ENCODE results near the gene MAGI2. TPM values are rescaled to one million over a fixed set of nuclear protein-coding genes. Genes with fewer than 3 reads are reported as not detected.

The MAGI2 gene
- total and polyA plus RNA-seq, 4 donors, result 0.37 to 4.1 (median 1.4) TPM

GRCh38 chr7:79361214-79361613 lies 92.3 kb downstream of the MAGI2 start:
- H3K36me3 ChIP-seq (ENCODE audit: control insufficient read depth in 4 of 4, insufficient read depth in 3 of 4, low read depth in 1 of 4, low read length in 3 of 4), result no peaks in the 10 kb centered on the region
- H3K9me3 ChIP-seq (ENCODE audit: control insufficient read depth in 4 of 4, low read length in 3 of 4), result no peaks in the 10 kb centered on the region
- no peak overlapping the region for H3K9ac ChIP-seq (ENCODE audit: low read depth in 1 of 2, low read length in 2 of 2)
- no peak overlapping the region for H3K27ac ChIP-seq (ENCODE audit: low read depth in 1 of 2, low read length in 2 of 2)
- 75% methylated on average over 2 of the region's 2 CpGs for WGBS
- TF ChIP-seq ZBTB33 (IDR thresholded peaks at IDR 0.05), result no peak
- no peak for TF ChIP-seq EGR1 (IDR thresholded peaks at IDR 0.05; ENCODE audit: low read depth in 2 of 2)
- no peak for TF ChIP-seq HNF4A (conservative IDR thresholded peaks at IDR 0.05)
- TF ChIP-seq, protein P1, sequence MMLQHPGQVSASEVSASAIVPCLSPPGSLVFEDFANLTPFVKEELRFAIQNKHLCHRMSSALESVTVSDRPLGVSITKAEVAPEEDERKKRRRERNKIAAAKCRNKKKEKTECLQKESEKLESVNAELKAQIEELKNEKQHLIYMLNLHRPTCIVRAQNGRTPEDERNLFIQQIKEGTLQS (IDR thresholded peaks at IDR 0.05), result no peak
- no peak for TF ChIP-seq FOXA2 (IDR thresholded peaks at IDR 0.05)
- no peak for TF ChIP-seq TAF1 (conservative IDR thresholded peaks at IDR 0.05)
- H3K4me1 ChIP-seq (ENCODE audit: control insufficient read depth in 4 of 4, insufficient read depth in 4 of 4, low read length in 3 of 4), result peaks cover 0 to 3% (median 1%) of the 10 kb centered on the region in 4 donors
- H3K4me3 ChIP-seq (ENCODE audit: low read depth in 1 of 3, low read length in 3 of 3), result no peak overlapping the region
- H3K27me3 ChIP-seq (ENCODE audit: control insufficient read depth in 4 of 4, insufficient read depth in 4 of 4, low read length in 3 of 4), result no peaks in the 10 kb centered on the region
- no peak for DNase-seq (ENCODE audit: low spot score)

GRCh38 chr7:79359827-79360226 lies 93.6 kb downstream of the MAGI2 start:
- Histone ChIP-seq H3K9ac (ENCODE audit: low read depth in 1 of 2, low read length in 2 of 2) (no peak overlapping the region), H3K36me3 (ENCODE audit: control insufficient read depth in 4 of 4, insufficient read depth in 3 of 4, low read depth in 1 of 4, low read length in 3 of 4) (no peaks in the 10 kb centered on the region), H3K27ac (ENCODE audit: low read depth in 1 of 2, low read length in 2 of 2) (no peak overlapping the region), H3K4me3 (ENCODE audit: low read depth in 1 of 3, low read length in 3 of 3) (no peak overlapping the region), H3K4me1 (ENCODE audit: control insufficient read depth in 4 of 4, insufficient read depth in 4 of 4, low read length in 3 of 4) (peaks cover 0 to 3% (median 1%) of the 10 kb centered on the region in 4 donors), H3K9me3 (ENCODE audit: control insufficient read depth in 4 of 4, low read length in 3 of 4) (no peaks in the 10 kb centered on the region), H3K27me3 (ENCODE audit: control insufficient read depth in 4 of 4, insufficient read depth in 4 of 4, low read length in 3 of 4) (no peaks in the 10 kb centered on the region)
- 99% methylated on average over 1 of the region's 1 CpG for WGBS
- no peak for DNase-seq (ENCODE audit: low spot score)
- TF ChIP-seq FOXA1 (IDR thresholded peaks at IDR 0.05) (no peak), NR2F2 (IDR thresholded peaks at IDR 0.05) (no peak), TAF1 (conservative IDR thresholded peaks at IDR 0.05) (no peak), ZBTB33 (IDR thresholded peaks at IDR 0.05) (no peak), YY1 (IDR thresholded peaks at IDR 0.05) (no peak), RXRA (IDR thresholded peaks at IDR 0.05) (no peak), HNF4A (conservative IDR thresholded peaks at IDR 0.05) (no peak), RAD21 (IDR thresholded peaks at IDR 0.05) (no peak), SP1 (IDR thresholded peaks at IDR 0.05) (no peak), JUND (IDR thresholded peaks at IDR 0.05) (no peak), CTCF (IDR thresholded peaks at IDR 0.05; ENCODE audit: low read depth, low read length, missing input control) (no peak), EGR1 (IDR thresholded peaks at IDR 0.05; ENCODE audit: low read depth in 2 of 2) (no peak), MAX (IDR thresholded peaks at IDR 0.05) (no peak), GABPA (IDR thresholded peaks at IDR 0.05 in 1 of 2, conservative IDR thresholded peaks at IDR 0.05 in 1 of 2) (no peak), HNF4G (IDR thresholded peaks at IDR 0.05) (no peak), FOXA2 (IDR thresholded peaks at IDR 0.05) (no peak)
- TF ChIP-seq, protein P2, sequence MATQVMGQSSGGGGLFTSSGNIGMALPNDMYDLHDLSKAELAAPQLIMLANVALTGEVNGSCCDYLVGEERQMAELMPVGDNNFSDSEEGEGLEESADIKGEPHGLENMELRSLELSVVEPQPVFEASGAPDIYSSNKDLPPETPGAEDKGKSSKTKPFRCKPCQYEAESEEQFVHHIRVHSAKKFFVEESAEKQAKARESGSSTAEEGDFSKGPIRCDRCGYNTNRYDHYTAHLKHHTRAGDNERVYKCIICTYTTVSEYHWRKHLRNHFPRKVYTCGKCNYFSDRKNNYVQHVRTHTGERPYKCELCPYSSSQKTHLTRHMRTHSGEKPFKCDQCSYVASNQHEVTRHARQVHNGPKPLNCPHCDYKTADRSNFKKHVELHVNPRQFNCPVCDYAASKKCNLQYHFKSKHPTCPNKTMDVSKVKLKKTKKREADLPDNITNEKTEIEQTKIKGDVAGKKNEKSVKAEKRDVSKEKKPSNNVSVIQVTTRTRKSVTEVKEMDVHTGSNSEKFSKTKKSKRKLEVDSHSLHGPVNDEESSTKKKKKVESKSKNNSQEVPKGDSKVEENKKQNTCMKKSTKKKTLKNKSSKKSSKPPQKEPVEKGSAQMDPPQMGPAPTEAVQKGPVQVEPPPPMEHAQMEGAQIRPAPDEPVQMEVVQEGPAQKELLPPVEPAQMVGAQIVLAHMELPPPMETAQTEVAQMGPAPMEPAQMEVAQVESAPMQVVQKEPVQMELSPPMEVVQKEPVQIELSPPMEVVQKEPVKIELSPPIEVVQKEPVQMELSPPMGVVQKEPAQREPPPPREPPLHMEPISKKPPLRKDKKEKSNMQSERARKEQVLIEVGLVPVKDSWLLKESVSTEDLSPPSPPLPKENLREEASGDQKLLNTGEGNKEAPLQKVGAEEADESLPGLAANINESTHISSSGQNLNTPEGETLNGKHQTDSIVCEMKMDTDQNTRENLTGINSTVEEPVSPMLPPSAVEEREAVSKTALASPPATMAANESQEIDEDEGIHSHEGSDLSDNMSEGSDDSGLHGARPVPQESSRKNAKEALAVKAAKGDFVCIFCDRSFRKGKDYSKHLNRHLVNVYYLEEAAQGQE (IDR thresholded peaks at IDR 0.05), result no peak

Measured in liver (tissue), 9 donors.